NCI-H1694 (cell line): ENCODE data around the gene CX3CR1.

Experiments
- DNase-seq: peaks from one replicate; lab custom pipeline; 2025; lab: John Stamatoyannopoulos, UW

CX3CR1 gene

DNA sequence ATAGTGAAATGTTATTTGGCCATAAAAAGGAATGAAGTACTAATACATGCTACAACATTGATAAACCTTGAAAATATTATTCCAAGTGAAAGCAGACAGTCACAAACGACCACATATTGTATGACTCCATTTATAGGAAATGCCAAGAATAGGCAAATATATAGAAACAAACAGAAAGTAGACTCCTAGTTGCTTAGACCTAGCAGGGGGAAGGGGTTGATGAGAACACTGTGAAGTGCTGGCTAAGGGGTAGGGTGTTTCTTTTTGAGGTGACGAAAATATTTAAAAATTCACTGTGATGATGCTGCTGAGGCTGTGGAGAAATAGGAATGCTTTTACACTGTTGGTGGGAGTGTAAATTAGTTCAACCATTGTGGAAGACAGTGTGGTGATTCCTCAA, 56.9 kb downstream of the CX3CR1 start:
- no peak for DNase-seq

DNA sequence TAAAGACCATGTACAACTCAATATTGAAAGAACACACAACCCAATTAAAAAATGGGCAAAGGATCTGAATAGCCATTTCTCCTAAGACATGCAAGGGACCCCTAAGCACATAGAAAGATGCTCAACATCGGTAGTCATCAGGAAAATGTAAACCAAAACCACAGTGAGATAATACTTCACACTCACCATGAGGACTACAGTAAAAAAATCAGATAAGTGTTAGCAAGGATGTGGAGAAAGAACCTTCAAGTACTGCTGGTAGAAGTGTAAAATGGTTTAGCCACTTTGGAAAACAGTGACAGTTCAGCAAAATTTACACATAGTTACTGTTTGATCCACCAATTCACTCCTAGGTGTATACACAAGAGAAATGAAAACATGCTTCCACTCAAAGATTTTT, 57.4 kb downstream of the CX3CR1 start:
- no peak for DNase-seq

DNA sequence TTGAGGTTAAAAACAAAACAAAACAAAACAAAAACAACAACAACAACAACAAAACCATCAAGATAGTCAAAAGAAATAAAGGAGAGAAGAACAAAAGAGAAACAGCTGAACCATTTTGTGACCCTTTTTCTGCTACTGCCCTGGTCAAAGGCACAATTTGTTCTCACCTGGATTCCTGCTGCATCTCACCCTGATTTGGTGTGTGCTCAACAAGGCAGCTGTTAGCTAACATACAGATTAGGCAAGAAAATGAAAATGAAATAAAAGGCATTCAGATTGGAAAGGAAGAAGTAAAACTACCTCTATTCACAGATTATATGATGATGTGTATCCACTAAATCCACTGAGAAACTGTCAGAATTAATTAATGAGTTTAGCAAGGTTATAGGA, 58.7 kb downstream of the CX3CR1 start:
- DNase-seq: no peak

DNA sequence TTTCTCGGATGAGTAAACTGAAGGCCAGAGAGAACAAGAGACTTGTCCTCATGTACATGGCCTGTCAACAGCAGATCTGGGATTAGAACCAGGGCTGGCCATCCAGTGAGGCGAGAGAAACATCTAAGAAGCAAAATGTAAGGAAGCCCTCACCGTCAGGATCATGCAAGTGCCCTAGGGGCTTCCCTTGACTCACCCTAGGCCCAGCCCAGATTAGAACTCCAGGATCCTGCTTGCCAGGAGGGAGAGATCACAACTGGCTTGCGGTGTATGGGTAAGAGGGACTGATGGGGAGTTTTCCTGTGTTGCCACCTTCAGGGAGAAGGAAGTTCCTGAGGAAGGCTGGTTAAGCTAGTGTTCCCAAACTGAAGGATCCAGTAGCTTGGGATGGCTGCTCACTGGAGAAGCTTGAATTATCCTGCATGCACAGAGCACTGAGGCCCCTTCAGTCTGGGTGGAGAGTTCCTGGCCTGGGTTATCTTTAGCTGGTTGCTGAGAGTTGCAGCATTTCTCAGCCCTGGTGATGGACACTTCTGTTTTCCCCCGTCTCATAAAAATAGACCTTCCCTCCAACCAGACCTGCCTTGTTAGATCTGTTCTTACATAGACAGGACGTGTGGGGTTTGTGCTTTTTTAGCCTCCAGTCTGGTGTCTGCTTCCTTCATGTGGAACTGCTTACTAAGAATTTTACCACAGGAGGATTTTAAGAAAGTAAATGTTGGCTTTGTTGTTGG, 59.3 kb downstream of the CX3CR1 start:
- no peak for DNase-seq

DNA sequence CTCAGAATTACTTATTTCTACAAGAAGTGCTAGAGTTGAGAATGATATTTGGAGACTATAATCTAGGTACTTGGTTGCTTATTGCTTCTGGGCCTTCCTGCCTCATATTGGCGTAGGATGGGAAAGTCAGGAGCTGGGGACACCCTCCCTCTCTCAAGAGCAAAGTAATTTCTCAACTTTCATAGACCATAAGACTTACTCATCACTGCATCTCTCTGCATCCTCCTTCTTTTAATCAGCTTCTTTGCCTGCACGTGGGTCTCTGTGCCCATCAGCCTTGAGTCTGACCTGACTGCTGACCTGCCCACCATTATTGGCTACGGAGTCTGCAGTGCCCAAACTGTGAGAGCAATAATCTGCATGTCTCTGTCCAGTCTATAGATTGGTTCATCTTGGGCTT, 60.1 kb downstream of the CX3CR1 start:
- no peak for DNase-seq

DNA sequence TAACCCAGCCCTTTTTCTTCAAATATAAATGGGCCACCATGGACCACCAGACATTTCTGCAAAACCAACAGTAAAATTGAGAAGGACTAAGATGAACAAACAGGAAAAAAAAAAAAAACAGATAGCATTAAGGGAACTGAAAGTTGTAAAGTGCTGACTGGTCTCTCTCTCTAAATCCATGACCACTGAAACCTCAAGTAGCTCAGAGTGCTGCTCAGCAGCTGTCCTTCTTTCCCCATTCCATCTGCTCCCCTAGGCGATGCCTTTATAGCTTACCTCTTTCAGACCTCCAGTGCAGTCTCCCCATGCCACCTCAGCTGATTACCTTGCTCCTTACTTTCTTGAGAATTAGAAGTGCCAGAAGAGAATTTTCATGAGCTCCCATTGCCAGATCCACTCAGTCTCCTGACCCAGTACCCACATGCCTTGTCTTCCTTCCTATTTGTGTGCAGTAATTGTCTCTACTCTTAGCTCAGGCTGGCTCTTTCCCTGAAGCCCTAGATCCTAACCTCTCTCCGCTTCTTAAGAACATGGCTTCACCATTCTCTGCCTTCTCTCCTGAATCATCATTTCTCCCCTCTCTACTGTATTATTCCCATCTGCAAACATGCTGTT, 63.6 kb downstream of the CX3CR1 start:
- no peak for DNase-seq

DNA sequence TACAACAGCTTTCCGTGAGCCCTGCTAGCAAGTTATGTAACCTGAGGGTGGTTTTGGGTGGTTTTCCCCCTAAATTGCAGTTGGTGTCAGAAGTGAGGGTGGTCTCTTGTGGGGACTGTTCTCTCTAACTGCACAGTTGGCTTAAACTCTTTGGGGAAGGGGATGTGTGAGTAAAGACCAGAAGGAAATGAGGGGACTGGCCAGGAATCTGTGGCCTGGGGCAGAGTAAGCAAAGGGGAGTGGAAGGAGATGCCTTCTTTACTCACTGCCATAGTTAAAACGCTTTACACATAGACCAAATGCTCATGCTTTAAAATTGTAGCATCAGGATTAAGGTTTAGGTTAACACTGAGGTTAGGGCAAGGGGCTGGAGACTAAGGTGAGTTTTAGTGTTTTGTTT, 66.2 kb downstream of the CX3CR1 start:
- no peak for DNase-seq
